Measurements from ENCODE around the gene ARID1B. TPM values are rescaled to one million over a fixed set of nuclear protein-coding genes. Genes with fewer than 3 reads are reported as not detected.

The ARID1B gene
- total and polyA plus RNA-seq, 2 of the 13 experiments (the other 11 are each of a cell fraction or from before 2014, with no cell fraction given), result 20.1 to 32.6 TPM

GRCh38 chr6:157021344-157021992, 244.3 kb downstream of the ARID1B start (continued):
- TF ChIP-seq, protein P1, sequence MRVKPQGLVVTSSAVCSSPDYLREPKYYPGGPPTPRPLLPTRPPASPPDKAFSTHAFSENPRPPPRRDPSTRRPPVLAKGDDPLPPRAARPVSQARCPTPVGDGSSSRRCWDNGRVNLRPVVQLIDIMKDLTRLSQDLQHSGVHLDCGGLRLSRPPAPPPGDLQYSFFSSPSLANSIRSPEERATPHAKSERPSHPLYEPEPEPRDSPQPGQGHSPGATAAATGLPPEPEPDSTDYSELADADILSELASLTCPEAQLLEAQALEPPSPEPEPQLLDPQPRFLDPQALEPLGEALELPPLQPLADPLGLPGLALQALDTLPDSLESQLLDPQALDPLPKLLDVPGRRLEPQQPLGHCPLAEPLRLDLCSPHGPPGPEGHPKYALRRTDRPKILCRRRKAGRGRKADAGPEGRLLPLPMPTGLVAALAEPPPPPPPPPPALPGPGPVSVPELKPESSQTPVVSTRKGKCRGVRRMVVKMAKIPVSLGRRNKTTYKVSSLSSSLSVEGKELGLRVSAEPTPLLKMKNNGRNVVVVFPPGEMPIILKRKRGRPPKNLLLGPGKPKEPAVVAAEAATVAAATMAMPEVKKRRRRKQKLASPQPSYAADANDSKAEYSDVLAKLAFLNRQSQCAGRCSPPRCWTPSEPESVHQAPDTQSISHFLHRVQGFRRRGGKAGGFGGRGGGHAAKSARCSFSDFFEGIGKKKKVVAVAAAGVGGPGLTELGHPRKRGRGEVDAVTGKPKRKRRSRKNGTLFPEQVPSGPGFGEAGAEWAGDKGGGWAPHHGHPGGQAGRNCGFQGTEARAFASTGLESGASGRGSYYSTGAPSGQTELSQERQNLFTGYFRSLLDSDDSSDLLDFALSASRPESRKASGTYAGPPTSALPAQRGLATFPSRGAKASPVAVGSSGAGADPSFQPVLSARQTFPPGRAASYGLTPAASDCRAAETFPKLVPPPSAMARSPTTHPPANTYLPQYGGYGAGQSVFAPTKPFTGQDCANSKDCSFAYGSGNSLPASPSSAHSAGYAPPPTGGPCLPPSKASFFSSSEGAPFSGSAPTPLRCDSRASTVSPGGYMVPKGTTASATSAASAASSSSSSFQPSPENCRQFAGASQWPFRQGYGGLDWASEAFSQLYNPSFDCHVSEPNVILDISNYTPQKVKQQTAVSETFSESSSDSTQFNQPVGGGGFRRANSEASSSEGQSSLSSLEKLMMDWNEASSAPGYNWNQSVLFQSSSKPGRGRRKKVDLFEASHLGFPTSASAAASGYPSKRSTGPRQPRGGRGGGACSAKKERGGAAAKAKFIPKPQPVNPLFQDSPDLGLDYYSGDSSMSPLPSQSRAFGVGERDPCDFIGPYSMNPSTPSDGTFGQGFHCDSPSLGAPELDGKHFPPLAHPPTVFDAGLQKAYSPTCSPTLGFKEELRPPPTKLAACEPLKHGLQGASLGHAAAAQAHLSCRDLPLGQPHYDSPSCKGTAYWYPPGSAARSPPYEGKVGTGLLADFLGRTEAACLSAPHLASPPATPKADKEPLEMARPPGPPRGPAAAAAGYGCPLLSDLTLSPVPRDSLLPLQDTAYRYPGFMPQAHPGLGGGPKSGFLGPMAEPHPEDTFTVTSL (CRISPR knock-in tag; IDR thresholded peaks at IDR 0.05; ENCODE audit: borderline replicate concordance), result 0 out of 2 replicates have a peak, but pooled peaks have one; percentile 39
- TF ChIP-seq TRIM24 (CRISPR knock-in tag; IDR thresholded peaks at IDR 0.05) (no peak), CEBPB (IDR thresholded peaks at IDR 0.05; ENCODE audit: borderline replicate concordance, low read depth, low read length) (no peak), ZNF891 (CRISPR knock-in tag; IDR thresholded peaks at IDR 0.05) (peak; percentile 93), ZNF878 (CRISPR knock-in tag; IDR thresholded peaks at IDR 0.05) (peak; percentile 99), RXRA (CRISPR knock-in tag; IDR thresholded peaks at IDR 0.05) (peak; percentile 68; the same call in 1 of the 2 replicates), ZNF616 (CRISPR knock-in tag; IDR thresholded peaks at IDR 0.05; ENCODE audit: low read depth) (no peak), KDM6A (CRISPR knock-in tag; IDR thresholded peaks at IDR 0.05; ENCODE audit: low read depth) (no peak), POLR2AphosphoS5 (IDR thresholded peaks at IDR 0.05; ENCODE audit: low read depth, low read length) (peak; percentile 95), ZNF652 (CRISPR knock-in tag; IDR thresholded peaks at IDR 0.05; ENCODE audit: borderline replicate concordance, low read depth) (peak; percentile 47; the same call in 1 of the 2 replicates), PHF20 (CRISPR knock-in tag; IDR thresholded peaks at IDR 0.05) (peak; percentile 76), ZFAT (CRISPR knock-in tag; conservative IDR thresholded peaks at IDR 0.05) (0 out of 2 replicates have a peak, but pooled peaks have one; percentile 75), ZNF674 (CRISPR knock-in tag; IDR thresholded peaks at IDR 0.05; ENCODE audit: low read depth) (peak; percentile 79; the same call in 1 of the 2 replicates), ZNF512B (CRISPR knock-in tag; IDR thresholded peaks at IDR 0.05; ENCODE audit: borderline replicate concordance) (no peak)
- TF ChIP-seq, protein P2, sequence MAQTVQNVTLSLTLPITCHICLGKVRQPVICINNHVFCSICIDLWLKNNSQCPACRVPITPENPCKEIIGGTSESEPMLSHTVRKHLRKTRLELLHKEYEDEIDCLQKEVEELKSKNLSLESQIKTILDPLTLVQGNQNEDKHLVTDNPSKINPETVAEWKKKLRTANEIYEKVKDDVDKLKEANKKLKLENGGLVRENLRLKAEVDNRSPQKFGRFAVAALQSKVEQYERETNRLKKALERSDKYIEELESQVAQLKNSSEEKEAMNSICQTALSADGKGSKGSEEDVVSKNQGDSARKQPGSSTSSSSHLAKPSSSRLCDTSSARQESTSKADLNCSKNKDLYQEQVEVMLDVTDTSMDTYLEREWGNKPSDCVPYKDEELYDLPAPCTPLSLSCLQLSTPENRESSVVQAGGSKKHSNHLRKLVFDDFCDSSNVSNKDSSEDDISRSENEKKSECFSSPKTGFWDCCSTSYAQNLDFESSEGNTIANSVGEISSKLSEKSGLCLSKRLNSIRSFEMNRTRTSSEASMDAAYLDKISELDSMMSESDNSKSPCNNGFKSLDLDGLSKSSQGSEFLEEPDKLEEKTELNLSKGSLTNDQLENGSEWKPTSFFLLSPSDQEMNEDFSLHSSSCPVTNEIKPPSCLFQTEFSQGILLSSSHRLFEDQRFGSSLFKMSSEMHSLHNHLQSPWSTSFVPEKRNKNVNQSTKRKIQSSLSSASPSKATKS (CRISPR knock-in tag; IDR thresholded peaks at IDR 0.05), result no peak
- TF ChIP-seq, protein P3, sequence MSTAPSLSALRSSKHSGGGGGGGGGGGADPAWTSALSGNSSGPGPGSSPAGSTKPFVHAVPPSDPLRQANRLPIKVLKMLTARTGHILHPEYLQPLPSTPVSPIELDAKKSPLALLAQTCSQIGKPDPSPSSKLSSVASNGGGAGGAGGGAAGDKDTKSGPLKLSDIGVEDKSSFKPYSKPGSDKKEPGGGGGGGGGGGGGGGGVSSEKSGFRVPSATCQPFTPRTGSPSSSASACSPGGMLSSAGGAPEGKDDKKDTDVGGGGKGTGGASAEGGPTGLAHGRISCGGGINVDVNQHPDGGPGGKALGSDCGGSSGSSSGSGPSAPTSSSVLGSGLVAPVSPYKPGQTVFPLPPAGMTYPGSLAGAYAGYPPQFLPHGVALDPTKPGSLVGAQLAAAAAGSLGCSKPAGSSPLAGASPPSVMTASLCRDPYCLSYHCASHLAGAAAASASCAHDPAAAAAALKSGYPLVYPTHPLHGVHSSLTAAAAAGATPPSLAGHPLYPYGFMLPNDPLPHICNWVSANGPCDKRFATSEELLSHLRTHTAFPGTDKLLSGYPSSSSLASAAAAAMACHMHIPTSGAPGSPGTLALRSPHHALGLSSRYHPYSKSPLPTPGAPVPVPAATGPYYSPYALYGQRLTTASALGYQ (CRISPR knock-in tag; IDR thresholded peaks at IDR 0.05), result peak; percentile 47; the same call in 1 of the 2 replicates
